Tongue (tissue), 2 donors: ENCODE results near the gene SLC26A3. TPM values are rescaled to one million over a fixed set of nuclear protein-coding genes. Genes with fewer than 3 reads are reported as not detected.

Experiments
- DNase-seq: peaks from one replicate; pipeline ENCODE4 v3.0.0-alpha.2; 2015
- total RNA-seq: library from RNA; depleted of rRNA; stranded (reverse); fragments of >200 nt; gene quantifications from one replicate; pipeline ENCODE4 v1.2.3, GENCODE V29; 2014

Gene SLC26A3
- total RNA-seq, 1 donor from 2014 or later, result not detected

DNA sequence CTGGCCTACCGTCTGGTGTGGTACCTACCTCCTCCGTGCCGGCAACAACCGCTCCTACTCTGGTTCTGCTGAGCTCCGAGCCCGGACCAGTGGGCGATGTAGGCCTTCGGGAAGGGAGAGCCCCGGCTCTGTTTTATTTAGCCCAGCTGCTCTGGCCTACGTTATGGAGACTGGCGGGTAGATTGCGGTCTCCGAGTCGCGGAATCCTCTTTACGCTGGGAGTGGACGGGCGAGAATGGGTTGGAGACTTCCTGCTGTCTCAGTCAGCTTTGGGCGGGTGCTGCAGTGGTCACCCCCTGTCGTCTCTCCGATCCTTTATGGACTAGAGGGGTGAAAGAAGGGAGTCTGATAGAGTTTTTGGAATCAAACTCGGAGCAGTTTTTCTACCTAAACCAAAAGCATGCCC, 58.7 kb downstream of the SLC26A3 start:
- DNase-seq, result no peak

DNA sequence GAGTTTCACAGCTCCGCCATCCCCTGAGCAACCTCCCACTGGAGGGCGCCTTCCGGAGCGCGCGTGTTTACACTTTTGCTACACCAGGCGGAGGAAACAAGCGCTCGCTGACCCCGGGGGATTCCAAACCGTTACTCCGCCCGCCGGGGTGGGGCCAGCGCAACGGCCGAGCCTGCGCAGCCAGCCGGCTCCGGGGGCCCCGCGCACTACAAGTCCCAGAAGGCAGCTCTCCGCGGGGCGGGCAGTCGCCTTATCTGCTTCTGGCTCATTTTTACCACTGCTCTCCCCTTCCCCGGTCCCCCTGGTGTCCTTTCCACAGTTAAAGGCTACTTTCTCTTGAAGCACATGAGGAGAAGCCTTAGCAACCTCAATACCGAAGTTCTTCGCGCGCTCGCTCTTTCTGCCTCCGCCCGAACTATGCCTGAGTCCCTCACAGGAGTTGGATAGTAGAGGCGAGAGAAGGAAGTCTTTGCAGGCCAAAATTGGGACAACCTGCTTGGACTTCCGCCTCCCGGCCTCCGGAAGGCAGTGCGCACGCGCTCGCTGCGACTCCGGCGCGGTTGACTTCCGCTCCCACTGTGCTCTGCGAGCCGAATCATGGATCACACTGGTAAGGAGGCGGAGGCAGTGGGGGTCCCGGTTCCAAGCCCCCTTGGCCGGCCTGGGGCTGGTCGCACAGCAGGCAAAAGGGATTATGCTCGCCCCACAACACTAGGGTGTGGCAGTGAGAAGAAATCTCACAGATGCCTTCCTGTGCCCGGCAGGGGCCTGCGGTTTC, 59.3 kb downstream of the SLC26A3 start, which contains the start of gene CBLL1:
TSS of gene CBLL1 (plus strand) at position 576 of the 778 bp plus-strand sequence. CDS start at position 598, 22 bp downstream.
- peak; percentile 98 for DNase-seq

DNA sequence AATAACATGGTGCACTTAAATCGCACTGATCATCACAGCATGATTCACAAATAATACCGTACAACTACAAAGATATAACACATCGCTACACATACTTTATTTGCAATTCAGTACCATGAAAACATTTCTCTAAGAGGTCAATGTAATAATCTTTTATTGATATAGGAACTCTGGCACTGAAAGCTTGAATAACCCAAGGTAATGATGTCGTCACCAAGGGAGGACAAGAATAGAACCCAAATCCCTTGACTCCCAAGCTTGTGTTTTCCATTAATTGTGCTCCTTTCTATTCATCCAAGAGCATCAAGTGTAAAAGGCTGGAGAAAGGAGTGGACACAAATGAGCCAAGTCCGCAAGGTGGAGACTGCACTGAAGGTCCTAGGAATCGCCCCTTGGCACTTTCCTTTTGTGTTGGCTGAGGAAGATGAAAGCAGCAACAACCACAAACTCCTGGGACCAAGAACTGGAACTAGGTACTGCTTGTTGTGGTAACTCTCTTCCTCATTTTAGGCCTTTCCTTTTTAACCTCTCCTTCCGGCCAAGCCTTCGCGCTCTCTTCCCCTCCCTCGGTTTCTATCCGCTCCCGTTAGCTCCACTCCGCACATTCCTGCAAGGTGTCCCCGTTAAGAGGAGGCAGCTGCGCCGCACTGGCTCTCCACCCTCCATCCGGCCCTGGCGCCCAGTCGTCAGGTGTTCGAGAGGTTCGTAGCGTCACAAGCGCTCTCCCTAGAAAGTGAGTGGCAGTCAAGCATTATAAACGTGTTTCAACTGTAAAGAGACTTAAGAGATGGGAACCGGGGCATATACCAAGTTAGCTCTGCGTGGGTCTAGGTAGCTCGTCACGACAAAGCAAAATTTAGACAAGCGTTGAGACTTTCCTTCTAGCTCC, 60.1 kb downstream of the SLC26A3 start:
- no peak for DNase-seq

DNA sequence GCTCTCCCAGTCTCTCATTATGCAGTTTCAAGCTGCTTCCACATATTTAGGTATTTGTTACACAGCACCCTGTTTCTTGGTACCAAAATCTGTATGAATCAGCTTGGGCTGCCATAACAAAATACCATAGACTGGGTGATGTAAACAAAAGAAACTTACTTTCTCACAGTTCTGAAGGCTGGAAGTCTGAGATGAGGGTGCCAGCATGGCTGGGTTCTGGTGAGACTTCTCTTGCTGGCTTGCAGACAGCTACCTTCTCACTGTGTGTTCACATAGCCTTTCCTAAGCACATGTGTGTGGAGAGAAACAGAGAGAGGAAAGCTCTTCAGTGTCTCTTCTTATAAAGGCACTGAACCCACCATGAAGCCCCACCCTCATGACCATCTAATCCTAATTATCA, 74.7 kb downstream of the SLC26A3 start:
- DNase-seq, result no peak

DNA sequence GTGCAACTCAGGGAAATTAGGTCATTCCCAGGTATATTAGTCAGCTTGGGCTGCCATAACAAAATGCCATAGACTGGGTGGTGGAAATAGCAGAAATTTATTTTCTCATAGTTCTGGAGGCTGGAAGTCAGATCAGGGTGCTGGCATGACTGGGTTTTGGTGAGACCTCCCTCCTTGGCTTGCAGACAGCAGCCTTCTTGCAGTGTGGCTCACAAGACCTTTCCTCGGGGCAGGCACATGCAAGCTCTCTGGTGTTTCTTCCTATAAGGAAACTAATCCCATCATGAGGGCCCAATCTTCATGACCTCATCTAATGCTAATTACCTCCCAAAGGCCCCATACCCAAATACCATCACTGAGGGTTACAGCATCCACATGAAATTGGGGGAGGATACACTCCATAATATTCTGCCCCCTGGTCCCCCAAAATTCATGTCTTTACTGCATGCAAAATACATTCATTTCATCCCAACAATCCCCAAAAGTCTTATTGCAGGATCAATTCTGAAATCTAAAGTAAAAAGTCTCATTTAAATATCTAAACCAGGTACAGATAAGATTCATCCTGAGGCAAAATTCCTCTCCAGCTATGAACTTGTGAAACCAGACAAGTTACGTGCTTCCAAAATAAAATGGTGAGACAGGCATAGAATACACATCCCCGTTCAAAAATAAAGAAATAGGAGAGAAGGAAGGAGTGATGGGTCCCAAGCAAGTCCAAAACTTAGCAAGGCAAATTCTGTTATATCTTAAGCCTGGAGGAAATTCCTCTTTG, 76.5 kb downstream of the SLC26A3 start:
- DNase-seq, result no peak

DNA sequence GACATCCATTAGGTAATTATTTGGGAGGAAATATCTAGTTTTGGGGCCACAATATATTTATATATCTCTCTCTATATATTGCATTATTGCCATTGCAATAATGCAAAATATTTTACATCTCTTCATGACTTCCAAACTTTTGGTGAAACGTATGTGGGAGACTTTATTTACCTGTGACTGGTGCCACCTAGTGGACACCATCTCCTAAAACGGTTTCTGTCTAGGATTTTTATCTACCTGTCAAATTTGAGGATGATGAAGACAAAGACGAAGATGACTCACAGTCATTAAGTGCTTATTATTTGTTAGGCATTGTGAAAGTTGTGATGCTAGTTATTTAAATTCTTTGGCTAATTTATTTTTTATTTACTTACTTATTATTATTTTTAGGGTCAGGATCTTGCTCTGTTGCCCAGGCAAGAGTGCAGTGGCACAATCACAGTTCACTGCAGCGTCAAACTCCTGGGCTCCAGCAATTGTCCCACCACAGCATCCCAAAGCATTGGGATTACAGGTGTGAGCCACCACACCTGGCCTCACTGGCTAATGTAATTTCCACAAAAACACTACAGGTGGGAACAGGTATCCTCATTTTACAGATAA, 77.8 kb downstream of the SLC26A3 start:
- DNase-seq, result peak; percentile 84

DNA sequence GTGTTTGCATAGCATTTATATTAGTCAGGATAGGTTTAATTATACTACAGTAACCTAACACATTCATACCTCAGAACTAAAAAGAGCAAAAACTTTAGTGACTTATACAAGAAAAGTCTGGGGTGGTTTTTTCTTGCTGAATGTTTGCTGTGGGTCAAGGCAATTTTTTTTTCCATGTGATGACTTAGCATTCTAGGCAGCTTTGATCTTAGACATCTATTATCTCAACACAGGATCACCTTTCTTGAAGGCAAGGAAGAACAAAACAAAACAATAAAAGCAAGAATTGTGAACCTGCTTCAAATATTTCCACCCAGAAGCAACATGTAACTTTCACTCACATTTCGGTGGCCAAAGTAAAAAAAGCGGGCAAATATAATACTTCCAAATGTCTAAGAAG, 79.8 kb downstream of the SLC26A3 start:
- no peak for DNase-seq

DNA sequence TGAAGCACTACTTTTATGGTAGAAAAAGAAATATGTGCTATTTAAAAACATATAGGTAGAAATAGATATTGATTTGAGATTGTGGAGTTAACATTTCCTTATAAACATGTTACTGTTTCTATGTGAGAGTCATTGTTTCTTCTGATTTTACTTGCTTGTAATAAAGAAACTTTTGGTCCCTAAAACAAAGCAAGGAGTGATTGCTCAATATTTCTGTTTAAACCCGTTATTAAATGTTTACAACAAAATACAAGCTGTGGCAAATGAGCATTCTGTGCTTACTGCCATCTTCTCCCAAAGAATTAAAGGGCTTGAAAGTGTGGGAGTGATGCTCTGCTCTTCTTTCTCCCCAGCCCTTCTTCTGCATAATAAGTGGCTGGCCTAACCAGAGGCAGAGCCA, 81.7 kb downstream of the SLC26A3 start:
- DNase-seq, result no peak

DNA sequence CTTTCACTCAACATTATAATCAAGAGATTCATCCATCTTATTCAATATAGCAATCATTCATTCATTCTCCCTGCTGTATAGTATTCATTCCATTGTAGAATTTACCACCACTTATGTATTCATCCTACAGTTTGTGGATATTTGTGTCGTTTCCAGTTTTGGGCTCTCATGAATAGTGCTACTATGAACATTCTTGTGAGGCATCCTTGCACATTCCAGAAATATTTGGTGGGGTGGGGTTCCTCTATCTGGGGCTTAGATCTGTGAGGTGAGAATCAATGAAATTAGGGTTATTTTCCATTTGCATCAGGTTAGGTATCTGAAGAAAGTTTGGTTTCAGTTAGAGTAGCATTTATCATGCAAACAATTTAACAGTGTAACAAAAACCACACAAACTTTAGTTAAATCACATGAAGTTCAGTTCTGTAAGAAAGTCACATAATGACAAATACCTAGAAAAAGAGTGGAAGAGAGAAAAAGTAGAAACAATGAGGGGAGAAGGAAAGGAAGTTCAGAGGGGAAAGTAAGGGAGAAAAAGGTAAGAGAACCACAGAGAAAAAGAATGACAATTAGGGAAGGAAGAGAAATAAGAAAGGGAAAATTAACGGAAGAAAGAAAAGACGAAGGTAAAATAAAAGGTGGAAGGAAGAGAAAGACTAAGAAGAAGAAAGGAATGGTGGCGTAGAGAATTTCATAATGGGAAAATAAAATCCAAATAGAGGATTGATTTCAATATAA, 84.4 kb downstream of the SLC26A3 start:
- no peak for DNase-seq

DNA sequence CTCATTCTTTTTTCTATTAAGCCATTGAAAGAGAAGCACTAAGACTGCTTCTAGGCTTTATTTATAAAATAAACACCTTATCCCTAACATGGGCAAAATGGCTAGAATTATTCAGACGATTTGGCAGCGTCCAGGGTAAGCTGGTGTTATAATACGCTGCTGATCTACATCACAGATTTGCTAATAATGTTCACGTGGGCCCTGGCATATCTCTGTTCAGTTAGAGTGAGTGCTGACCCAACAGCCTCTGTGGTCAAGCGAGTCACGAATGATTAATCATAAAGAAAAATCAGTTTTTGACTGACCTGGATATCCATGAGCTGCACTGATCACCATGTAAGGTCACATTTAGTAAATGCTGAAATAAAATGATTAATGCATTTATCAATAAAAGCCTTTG, 87.5 kb downstream of the SLC26A3 start:
- DNase-seq, result no peak

Other genes starting within 250 kb of the SLC26A3 start
- gene COG5, start 239.3 kb downstream of the SLC26A3 start, total RNA-seq, result 99.0 TPM
- gene DUS4L, start 239.3 kb downstream of the SLC26A3 start, total RNA-seq, result 8.7 TPM
- 87.8 TPM for gene BCAP29, start 223.0 kb downstream of the SLC26A3 start, total RNA-seq
- gene SLC26A4, start 142.4 kb downstream of the SLC26A3 start, total RNA-seq, result 1.1 TPM
- gene CBLL1, start 59.1 kb downstream of the SLC26A3 start, total RNA-seq, result 13.8 TPM
- 173 TPM for gene DLD, start 88.0 kb upstream of the SLC26A3 start, total RNA-seq
- gene LAMB1, start 199.9 kb upstream of the SLC26A3 start, total RNA-seq, result 335 TPM